Ectodermal cell (in vitro differentiated cells): ENCODE results near the gene APBA2. TPM values are rescaled to one million over a fixed set of nuclear protein-coding genes. Genes with fewer than 3 reads are reported as not detected.
"Not testable (repeated sequence)": the region's sequence is repeated elsewhere in the genome, so short reads cannot be mapped to it uniquely, and the experiment has no call there.

Experiments used
- H3K27ac ChIP-seq: 2 replicates; pipeline ENCODE4 v1.7.0; 2013; ENCODE audit warnings: mild to moderate bottlenecking, low read depth, low read length; ENCODE audit not compliant: insufficient read depth, poor library complexity, severe bottlenecking
- H3K27me3 ChIP-seq: 2 replicates; pipeline ENCODE4 v1.7.0; 2013; ENCODE audit warnings: mild to moderate bottlenecking, low read length; ENCODE audit not compliant: insufficient read depth, control insufficient read depth, poor library complexity, severe bottlenecking
- H3K36me3 ChIP-seq: one replicate; pipeline ENCODE4 v1.7.0; 2013; ENCODE audit warnings: low read length; ENCODE audit not compliant: control insufficient read depth, insufficient read depth
- H3K4me1 ChIP-seq: one replicate; pipeline ENCODE4 v1.7.0; 2013; ENCODE audit warnings: low read length; ENCODE audit not compliant: control insufficient read depth, insufficient read depth
- H3K4me3 ChIP-seq: 2 replicates; pipeline ENCODE4 v1.7.0; 2013; ENCODE audit warnings: low read depth, low read length, control low read depth; ENCODE audit not compliant: insufficient read depth
- H3K9me3 ChIP-seq: 2 replicates; pipeline ENCODE4 v1.7.0; 2013; ENCODE audit warnings: mild to moderate bottlenecking, low read length, moderate library complexity; ENCODE audit not compliant: control insufficient read depth
- WGBS, 2 experiments: methylation state at CpG; one replicate each; pipeline ENCODE4 v1.1.7; 2013; ENCODE audit warnings: missing lambda C conversion rate in 2 of 2; 5-methylcytosine and 5-hydroxymethylcytosine counted together
- polyA plus RNA-seq, 4 experiments: library from polyadenylated mRNA; stranded (reverse); fragments of 50-300 nt; gene quantifications; one replicate each; pipeline ENCODE4 v1.2.3, GENCODE V29; 2013

Gene APBA2
- polyA plus RNA-seq (2013, experiment 1 of 4): 77.3 TPM
- polyA plus RNA-seq (2013, experiment 2 of 4): 72.2 TPM
- polyA plus RNA-seq (2013, experiment 3 of 4): 58.2 TPM
- polyA plus RNA-seq (2013, experiment 4 of 4): 62.1 TPM

GRCh38 chr15:28885630-28886430 is at the start of gene APBA2:
TSS of gene APBA2 (plus strand) at chr15:28885974. CDS start at chr15:29053885, 167,911 bp downstream.
- no peaks in the 10 kb centered on the region for H3K9me3 ChIP-seq
- peaks cover 5% of the 10 kb centered on the region for H3K27me3 ChIP-seq
- H3K36me3 ChIP-seq: no peaks in the 10 kb centered on the region
- H3K4me1 ChIP-seq: peaks cover 31% of the 10 kb centered on the region
- H3K27ac ChIP-seq: peak within 1 kb of the TSS; percentile 26
- peak within 1 kb of the TSS; percentile 66 for H3K4me3 ChIP-seq
- WGBS, 2 experiments: 0% methylated on average over 109 of the region's 109 CpGs

DNA sequence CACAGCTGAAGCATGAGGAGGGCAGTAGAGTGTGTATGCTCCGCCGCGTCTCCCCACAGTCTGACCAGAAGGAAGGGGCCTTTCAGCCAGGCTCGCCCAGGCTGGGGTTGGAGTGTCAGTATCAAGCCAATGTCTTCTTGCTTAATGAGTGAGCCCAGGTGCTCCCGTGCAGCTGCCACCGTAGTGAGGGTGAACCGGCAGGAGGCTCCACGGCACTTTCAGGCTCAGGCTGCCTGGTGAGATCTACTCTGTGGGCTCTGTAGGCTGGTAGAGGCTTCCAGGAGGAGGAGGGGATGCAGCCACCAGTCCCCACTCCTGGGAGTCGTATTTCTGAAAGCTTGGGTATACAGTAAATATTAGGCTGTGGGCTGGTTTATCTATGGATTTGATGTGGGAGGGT is 45.5 kb upstream of the APBA2 start:
- not testable (repeated sequence) for H3K27me3 ChIP-seq, H3K27ac ChIP-seq, H3K36me3 ChIP-seq, H3K4me1 ChIP-seq, H3K9me3 ChIP-seq, H3K4me3 ChIP-seq
- WGBS, 2 experiments: 48 to 85% methylated on average over 4 of the region's 9 CpGs

GRCh38 chr15:28842210-28842609 is 43.6 kb upstream of the APBA2 start:
- not testable (repeated sequence) for H3K4me3 ChIP-seq, H3K27me3 ChIP-seq, H3K36me3 ChIP-seq, H3K4me1 ChIP-seq, H3K9me3 ChIP-seq, H3K27ac ChIP-seq
- 91 to 92% methylated on average over 11 of the region's 11 CpGs for WGBS, 2 experiments

- H3K36me3 ChIP-seq, H3K27me3 ChIP-seq, H3K9me3 ChIP-seq, H3K4me1 ChIP-seq, H3K27ac ChIP-seq, H3K4me3 ChIP-seq: not testable (repeated sequence)
- WGBS, 2 experiments: 92 to 95% methylated on average over 12 of the region's 12 CpGs
These were observed 42.3 kb upstream of the APBA2 start for GRCh38 chr15:28843520-28843919.

- WGBS, 2 experiments: 84 to 87% methylated on average over 2 to 5 of the region's 14 CpGs
- H3K4me1 ChIP-seq, H3K36me3 ChIP-seq, H3K27ac ChIP-seq, H3K27me3 ChIP-seq, H3K4me3 ChIP-seq, H3K9me3 ChIP-seq: not testable (repeated sequence)
These were observed 41.6 kb upstream of the APBA2 start for GRCh38 chr15:28844147-28844546.

DNA sequence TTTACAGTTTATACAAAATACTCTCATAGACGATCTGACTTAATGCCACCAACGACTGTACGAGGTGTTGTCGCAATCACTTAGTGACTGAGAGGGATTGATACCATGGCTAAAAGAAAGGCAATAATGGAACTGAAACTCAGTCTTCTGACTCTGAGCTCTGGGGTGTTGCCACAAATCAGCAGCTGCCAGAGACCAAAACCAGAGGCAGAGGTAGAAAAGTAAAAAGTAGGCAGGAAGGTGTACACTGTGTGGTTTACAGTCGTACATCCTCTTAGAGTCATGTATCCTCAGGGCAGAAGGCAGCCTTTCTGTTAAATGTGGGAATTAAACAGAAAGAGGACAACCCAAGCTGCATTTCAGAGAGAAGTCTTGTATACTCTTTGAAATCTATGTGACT is 38.5 kb upstream of the APBA2 start:
- 80% methylated on average over 1 of the region's 5 CpGs; no CpG with 5 or more reads in 1 of the 2 experiments for WGBS, 2 experiments
- not testable (repeated sequence) for H3K27me3 ChIP-seq, H3K27ac ChIP-seq, H3K4me3 ChIP-seq, H3K9me3 ChIP-seq, H3K4me1 ChIP-seq, H3K36me3 ChIP-seq

- not testable (repeated sequence) for H3K27me3 ChIP-seq, H3K4me1 ChIP-seq, H3K36me3 ChIP-seq, H3K9me3 ChIP-seq, H3K27ac ChIP-seq, H3K4me3 ChIP-seq
- WGBS, 2 experiments: 95 to 99% methylated on average over 8 to 9 of the region's 9 CpGs
These were observed 37.8 kb upstream of the APBA2 start for GRCh38 chr15:28847959-28848358.

GRCh38 chr15:28848521-28848920 is 37.3 kb upstream of the APBA2 start, which contains the start of gene GOLGA6L7:
TSS of gene GOLGA6L7 (minus strand) at chr15:28848644. CDS start at chr15:28848549, 95 bp downstream.
- not testable (repeated sequence) for H3K4me3 ChIP-seq, H3K27ac ChIP-seq, H3K36me3 ChIP-seq, H3K9me3 ChIP-seq, H3K4me1 ChIP-seq, H3K27me3 ChIP-seq
- whole genome bisulfite sequencing, 2 experiments: 94 to 96% methylated on average over 12 of the region's 13 CpGs

GRCh38 chr15:28849271-28849670 is 36.5 kb upstream of the APBA2 start:
- not testable (repeated sequence) for H3K27ac ChIP-seq, H3K27me3 ChIP-seq, H3K36me3 ChIP-seq, H3K9me3 ChIP-seq, H3K4me1 ChIP-seq, H3K4me3 ChIP-seq
- 88 to 98% methylated on average over 9 of the region's 17 CpGs for WGBS, 2 experiments

DNA sequence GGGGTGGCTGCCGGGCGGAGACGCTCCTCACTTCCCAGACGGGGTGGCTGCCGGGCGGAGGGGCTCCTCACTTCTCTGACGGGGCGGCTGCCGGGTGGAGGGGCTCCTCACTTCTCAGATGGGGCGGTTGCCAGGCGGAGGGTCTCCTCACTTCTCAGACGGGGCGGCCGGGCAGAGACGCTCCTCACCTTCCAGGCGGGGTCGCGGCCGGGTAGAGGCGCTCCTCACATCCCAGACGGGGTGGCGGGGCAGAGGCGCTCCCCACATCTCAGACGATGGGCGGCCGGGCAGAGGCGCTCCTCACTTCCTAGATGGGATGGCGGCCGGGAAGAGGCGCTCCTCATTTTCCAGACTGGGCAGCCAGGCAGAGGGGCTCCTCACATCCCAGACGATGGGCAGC is 36.0 kb upstream of the APBA2 start:
- H3K27ac ChIP-seq, H3K4me1 ChIP-seq, H3K9me3 ChIP-seq, H3K36me3 ChIP-seq, H3K4me3 ChIP-seq, H3K27me3 ChIP-seq: not testable (repeated sequence)
- WGBS, 2 experiments: 97% methylated on average over 31 of the region's 31 CpGs
